Thymus (tissue), 11 donors: Measurements from ENCODE around the gene GANAB. TPM values are rescaled to one million over a fixed set of nuclear protein-coding genes. Genes with fewer than 3 reads are reported as not detected.
"Not testable (repeated sequence)": the region's sequence is repeated elsewhere in the genome, so short reads cannot be mapped to it uniquely, and the experiment has no call there.

Experiments used
- DNase-seq, 9 donors: peaks; one replicate each; pipeline ENCODE4 v3.0.0-alpha.2; 2013; ENCODE audit warnings: low spot score in 9 of 9, low read depth in 6 of 9, missing footprints in 1 of 9
- H3K27ac ChIP-seq, 2 donors: one replicate each; pipeline ENCODE4 v1.5.1; 2013; ENCODE audit warnings: control low read depth in 1 of 2, low read depth in 1 of 2, low read length in 1 of 2, mild to moderate bottlenecking in 1 of 2, moderate library complexity in 1 of 2
- H3K27me3 ChIP-seq, 2 donors: one replicate each; pipeline ENCODE4 v1.5.1; 2013; ENCODE audit warnings: low read length in 1 of 2; ENCODE audit not compliant: control insufficient read depth in 2 of 2, insufficient read depth in 1 of 2
- H3K36me3 ChIP-seq, 2 donors: one replicate each; pipeline ENCODE4 v1.5.1; 2013; ENCODE audit warnings: low read length in 1 of 2, mild to moderate bottlenecking in 1 of 2, moderate library complexity in 1 of 2; ENCODE audit not compliant: control insufficient read depth in 2 of 2, insufficient read depth in 2 of 2
- H3K4me1 ChIP-seq, 2 donors: one replicate each; pipeline ENCODE4 v1.5.1; 2013; ENCODE audit warnings: low read length in 2 of 2; ENCODE audit not compliant: control insufficient read depth in 2 of 2, insufficient read depth in 2 of 2
- H3K4me3 ChIP-seq, 2 donors: one replicate each; pipeline ENCODE4 v1.5.1; 2013; ENCODE audit warnings: low read length in 2 of 2, control low read depth in 1 of 2, mild to moderate bottlenecking in 1 of 2
- H3K9me3 ChIP-seq, 2 donors: one replicate each; pipeline ENCODE4 v1.5.1; 2013; ENCODE audit warnings: low read length in 1 of 2, mild to moderate bottlenecking in 1 of 2; ENCODE audit not compliant: control insufficient read depth in 2 of 2, insufficient read depth in 1 of 2
- WGBS: extraction: QIAGEN DNeasy Blood & Tissue Kit; methylation state at CpG from one replicate; pipeline ENCODE4 v1.1.7; 2013; 5-methylcytosine and 5-hydroxymethylcytosine counted together
- polyA plus RNA-seq: library from polyadenylated mRNA; stranded (reverse); fragments of 200-250 nt; gene quantifications from one replicate; pipeline ENCODE4 v1.2.3, GENCODE V29; 2013
- total RNA-seq: library from RNA; stranded (reverse); fragments of 120-200 nt; gene quantifications from one replicate; pipeline ENCODE4 v1.2.4, GENCODE V29; 2013
- donor health status: healthy.

The GANAB gene
- total and polyA plus RNA-seq, 2 donors = 95.9 to 98.4 TPM

- H3K27me3 ChIP-seq = no peaks in the 10 kb centered on the region
- H3K4me3 ChIP-seq = peak overlapping the region; percentile 60 to 82
- H3K36me3 ChIP-seq = peaks cover 25 to 28% of the 10 kb centered on the region in 2 donors
- H3K27ac ChIP-seq = peak overlapping the region; percentile 87 to 88
- no peak for DNase-seq
- peaks cover 16 to 17% of the 10 kb centered on the region in 2 donors for H3K4me1 ChIP-seq
- 35% methylated on average over 8 of the region's 8 CpGs for WGBS
- no peaks in the 10 kb centered on the region for H3K9me3 ChIP-seq
Observed at GRCh38 chr11:62621027-62621566, 25.3 kb downstream of the GANAB start.

GRCh38 chr11:62616957-62617356 is 29.5 kb downstream of the GANAB start:
- DNase-seq, H3K27ac ChIP-seq, H3K4me3 ChIP-seq, H3K9me3 ChIP-seq, H3K27me3 ChIP-seq: not testable (repeated sequence)
- Histone ChIP-seq H3K4me1 (peaks cover 11 to 17% of the 10 kb centered on the region in 2 donors), H3K36me3 (peaks cover 26 to 30% of the 10 kb centered on the region in 2 donors)
- 98% methylated on average over 14 of the region's 14 CpGs for WGBS

- no peak for DNase-seq
- WGBS = 98% methylated on average over 7 of the region's 7 CpGs
- Histone ChIP-seq H3K27me3 (no peaks in the 10 kb centered on the region), H3K36me3 (peaks cover 28 to 30% of the 10 kb centered on the region in 2 donors), H3K27ac (no peak overlapping the region), H3K4me3 (no peak overlapping the region), H3K4me1 (peaks cover 4 to 20% of the 10 kb centered on the region in 2 donors), H3K9me3 (no peaks in the 10 kb centered on the region)
Observed at GRCh38 chr11:62615521-62615920, 30.9 kb downstream of the GANAB start.

GRCh38 chr11:62614275-62614674 is 32.1 kb downstream of the GANAB start:
- Histone ChIP-seq H3K4me1 (peaks cover 0 to 17% of the 10 kb centered on the region in 2 donors), H3K4me3 (no peak overlapping the region), H3K27me3 (no peaks in the 10 kb centered on the region), H3K27ac (no peak overlapping the region), H3K9me3 (no peaks in the 10 kb centered on the region), H3K36me3 (peaks cover 30 to 35% of the 10 kb centered on the region in 2 donors)
- 92% methylated on average over 8 of the region's 8 CpGs for WGBS
- no peak for DNase-seq

GRCh38 chr11:62613291-62613778 is 33.1 kb downstream of the GANAB start:
- Histone ChIP-seq H3K9me3 (no peaks in the 10 kb centered on the region), H3K27ac (peak overlapping the region; percentile 83 to 95), H3K4me1 (peaks cover 0 to 17% of the 10 kb centered on the region in 2 donors), H3K4me3 (peak overlapping the region; percentile 66 to 81), H3K27me3 (no peaks in the 10 kb centered on the region), H3K36me3 (peaks cover 31 to 36% of the 10 kb centered on the region in 2 donors)
- no peak for DNase-seq
- WGBS = 93% methylated on average over 15 of the region's 15 CpGs

- WGBS = 4% methylated on average over 90 of the region's 91 CpGs
- Histone ChIP-seq H3K36me3 (peaks cover 34 to 41% of the 10 kb centered on the region in 2 donors), H3K4me1 (peaks cover 0 to 17% of the 10 kb centered on the region in 2 donors), H3K27ac (peak within 1 kb of the TSS; percentile 83 to 95), H3K9me3 (no peaks in the 10 kb centered on the region), H3K4me3 (peak within 1 kb of the TSS; percentile 66 to 81), H3K27me3 (no peaks in the 10 kb centered on the region)
- peak in 6 of 9 donors; percentile 66 to 92 (median 80) for DNase-seq
Observed at GRCh38 chr11:62612366-62613290, 33.8 kb downstream of the GANAB start, which contains the start of the genes EML3 and ROM1. EML3 (minus strand) TSS chr11:62612775; CDS start chr11:62612457, 318 bp downstream. ROM1 (plus strand) TSS chr11:62613257; CDS start chr11:62613282, 25 bp downstream.

- Histone ChIP-seq H3K27me3 (no peaks in the 10 kb centered on the region), H3K9me3 (no peaks in the 10 kb centered on the region), H3K4me1 (peaks cover 0 to 17% of the 10 kb centered on the region in 2 donors), H3K27ac (peak overlapping the region; percentile 78 to 95), H3K4me3 (peak overlapping the region; percentile 66 to 81), H3K36me3 (peaks cover 28 to 35% of the 10 kb centered on the region in 2 donors)
- WGBS = 3% methylated on average over 34 of the region's 34 CpGs
- peak in 3 of 9 donors; percentile 32 to 52 (median 44) for DNase-seq
Observed at GRCh38 chr11:62611705-62612365, 34.6 kb downstream of the GANAB start.

- Histone ChIP-seq H3K4me1 (peaks cover 0 to 17% of the 10 kb centered on the region in 2 donors), H3K4me3 (peak overlapping the region; percentile 66 to 81), H3K27me3 (no peaks in the 10 kb centered on the region), H3K9me3 (no peaks in the 10 kb centered on the region), H3K36me3 (peaks cover 27 to 29% of the 10 kb centered on the region in 2 donors), H3K27ac (no peak overlapping the region)
- WGBS = 87% methylated on average over 28 of the region's 28 CpGs
- no peak for DNase-seq
Observed at GRCh38 chr11:62610814-62611704, 35.4 kb downstream of the GANAB start.
